H9 (cell line): ENCODE results near the gene HKDC1. TPM values are rescaled to one million over a fixed set of nuclear protein-coding genes. Genes with fewer than 3 reads are reported as not detected.

Experiments used
- DNase-seq: peaks from one replicate; pipeline ENCODE4 v3.0.0-alpha.2; 2017
- H2AFZ ChIP-seq: one replicate; pipeline ENCODE4 v1.6.1; 2013; ENCODE audit warnings: mild to moderate bottlenecking, low read length, control low read depth, moderate library complexity
- H2AK5ac ChIP-seq: 2 replicates; pipeline ENCODE4 v1.6.1; 2013; ENCODE audit warnings: low read length, control low read depth, mixed read lengths; ENCODE audit not compliant: insufficient read length
- H2BK120ac ChIP-seq: one replicate; pipeline ENCODE4 v1.6.1; 2013; ENCODE audit warnings: low read depth, mild to moderate bottlenecking, low read length, control low read depth, inconsistent platforms; ENCODE audit not compliant: poor library complexity, severe bottlenecking
- H2BK12ac ChIP-seq: 2 replicates; pipeline ENCODE4 v1.6.1; 2013; ENCODE audit warnings: low read length, control low read depth, mixed read lengths, low read depth; ENCODE audit not compliant: insufficient read length
- H2BK15ac ChIP-seq: 2 replicates; pipeline ENCODE4 v1.6.1; 2013; ENCODE audit warnings: low read depth, low read length, control low read depth
- H2BK20ac ChIP-seq: one replicate; pipeline ENCODE4 v1.6.1; 2013; ENCODE audit warnings: low read depth, mild to moderate bottlenecking, low read length, control low read depth, inconsistent platforms; ENCODE audit not compliant: poor library complexity, severe bottlenecking
- H2BK5ac ChIP-seq: 2 replicates; pipeline ENCODE4 v1.6.1; 2013; ENCODE audit warnings: low read length, control low read depth, mixed read lengths; ENCODE audit not compliant: insufficient read length
- H3K14ac ChIP-seq: 2 replicates; pipeline ENCODE4 v1.6.1; 2013; ENCODE audit warnings: low read length, control low read depth; ENCODE audit not compliant: insufficient read depth
- H3K18ac ChIP-seq: 2 replicates; pipeline ENCODE4 v1.6.1; 2013; ENCODE audit warnings: low read depth, mild to moderate bottlenecking, mixed read lengths, low read length, control low read depth; ENCODE audit not compliant: insufficient read length
- H3K23ac ChIP-seq: 2 replicates; pipeline ENCODE4 v1.6.1; 2013; ENCODE audit warnings: low read length, control low read depth, mixed read lengths, low read depth; ENCODE audit not compliant: insufficient read length
- H3K23me2 ChIP-seq: 2 replicates; pipeline ENCODE4 v1.6.1; 2013; ENCODE audit warnings: low read depth, mild to moderate bottlenecking, mixed read lengths, low read length, control low read depth; ENCODE audit not compliant: insufficient read length, poor library complexity, severe bottlenecking
- H3K27ac ChIP-seq: 2 replicates; pipeline ENCODE4 v1.5.1; 2013; ENCODE audit warnings: low read length, control low read depth, mixed read lengths, low read depth; ENCODE audit not compliant: insufficient read length
- H3K27me3 ChIP-seq: 2 replicates; pipeline ENCODE4 v1.6.1; 2013; ENCODE audit warnings: low read length, control low read depth, inconsistent platforms; ENCODE audit not compliant: insufficient read depth
- H3K4ac ChIP-seq: 2 replicates; pipeline ENCODE4 v1.6.1; 2013; ENCODE audit warnings: low read depth, mild to moderate bottlenecking, control low read depth, inconsistent platforms, low read length, moderate library complexity
- H3K4me1 ChIP-seq: 2 replicates; pipeline ENCODE4 v1.6.1; 2013; ENCODE audit warnings: low read length, control low read depth, inconsistent platforms; ENCODE audit not compliant: insufficient read depth
- H3K4me2 ChIP-seq: 2 replicates; pipeline ENCODE4 v1.6.1; 2013; ENCODE audit warnings: low read length, control low read depth, mixed read lengths; ENCODE audit not compliant: insufficient read length, insufficient read depth
- H3K56ac ChIP-seq: 2 replicates; pipeline ENCODE4 v1.6.1; 2013; ENCODE audit warnings: low read depth, mild to moderate bottlenecking, mixed read lengths, low read length, control low read depth; ENCODE audit not compliant: insufficient read length
- H3K79me1 ChIP-seq: 2 replicates; pipeline ENCODE4 v1.6.1; 2013; ENCODE audit warnings: low read depth, mild to moderate bottlenecking, moderate library complexity, low read length, control low read depth, inconsistent platforms; ENCODE audit not compliant: insufficient read depth, poor library complexity, severe bottlenecking
- H3K79me2 ChIP-seq: 2 replicates; pipeline ENCODE4 v1.6.1; 2013; ENCODE audit warnings: low read length, control low read depth, inconsistent platforms; ENCODE audit not compliant: insufficient read depth
- H3K9ac ChIP-seq: 2 replicates; pipeline ENCODE4 v1.6.1; 2013; ENCODE audit warnings: low read length, control low read depth, mixed read lengths; ENCODE audit not compliant: insufficient read length; ENCODE audit errors: extremely low read depth
- H3K9me3 ChIP-seq: one replicate; pipeline ENCODE4 v1.6.1; 2013; ENCODE audit warnings: low read depth, low read length, inconsistent platforms; ENCODE audit not compliant: control insufficient read depth
- H3T11ph ChIP-seq: one replicate; pipeline ENCODE4 v1.6.1; 2013; ENCODE audit warnings: mild to moderate bottlenecking, low read length, control low read depth, inconsistent platforms
- H4K20me1 ChIP-seq: one replicate; pipeline ENCODE4 v1.6.1; 2013; ENCODE audit not compliant: control insufficient read depth, insufficient read length, insufficient read depth
- H4K5ac ChIP-seq: 2 replicates; pipeline ENCODE4 v1.6.1; 2013; ENCODE audit warnings: low read depth, mild to moderate bottlenecking, mixed read lengths, low read length, control low read depth; ENCODE audit not compliant: insufficient read length
- H4K8ac ChIP-seq: replicated peaks from 2 replicates; pipeline ENCODE4 v1.6.1; 2013; ENCODE audit warnings: low read length, control low read depth, mixed read lengths, low read depth; ENCODE audit not compliant: insufficient read length
- H4K91ac ChIP-seq: 2 replicates; pipeline ENCODE4 v1.6.1; 2013; ENCODE audit warnings: low read depth, mild to moderate bottlenecking, moderate library complexity, mixed read lengths, low read length, control low read depth; ENCODE audit not compliant: insufficient read length
- H3K27ac Mint-ChIP-seq, 3 experiments: 2 replicates in 2 of 3; 3 replicates in 1 of 3; pipeline ENCODE4 v1.8.0; 2020 to 2021; ENCODE audit warnings: mixed read lengths in 3 of 3, mild to moderate bottlenecking in 1 of 3, moderate library complexity in 1 of 3
- H3K27me3 Mint-ChIP-seq: 2 replicates; pipeline ENCODE4 v1.8.0; 2021; ENCODE audit warnings: low read depth, mild to moderate bottlenecking, moderate library complexity, mixed read lengths
- H3K36me3 Mint-ChIP-seq, 3 experiments: 2 replicates in 2 of 3; 3 replicates in 1 of 3; pipeline ENCODE4 v1.8.0; 2020 to 2021; ENCODE audit warnings: low read depth in 3 of 3, mixed read lengths in 3 of 3; ENCODE audit not compliant: insufficient read depth in 1 of 3
- H3K4me1 Mint-ChIP-seq, 2 experiments: 2 replicates each; pipeline ENCODE4 v1.8.0; 2020; ENCODE audit warnings: mixed read lengths in 2 of 2
- H3K4me3 Mint-ChIP-seq, 2 experiments: 2 replicates in 1 of 2; 3 replicates in 1 of 2; pipeline ENCODE4 v1.8.0; 2020 to 2021; ENCODE audit warnings: mild to moderate bottlenecking in 2 of 2, mixed read lengths in 2 of 2, moderate library complexity in 1 of 2
- H3K9me3 Mint-ChIP-seq, 2 experiments: 2 replicates in 1 of 2; 3 replicates in 1 of 2; pipeline ENCODE4 v1.8.0; 2020; ENCODE audit warnings: mild to moderate bottlenecking in 2 of 2, mixed read lengths in 2 of 2, moderate library complexity in 1 of 2
- CTCF ChIP-seq: fragments of 200-600 bp; sonication (generic); conservative IDR thresholded peaks from 3 replicates; pipeline ENCODE4 v1.8.0; 2021; ENCODE audit warnings: antibody characterized with exemption, mild to moderate bottlenecking
- WGBS: extraction: QIAGEN DNeasy Blood & Tissue Kit; methylation state at CpG from one replicate; pipeline ENCODE4 v1.1.7; 2013; ENCODE audit warnings: missing lambda C conversion rate, low lambda C conversion rate, mixed read lengths; ENCODE audit not compliant: insufficient read length; ENCODE audit errors: extremely low coverage; 5-methylcytosine and 5-hydroxymethylcytosine counted together
- total RNA-seq: library from RNA; stranded (reverse); gene quantifications from 2 replicates; pipeline ENCODE4 v1.2.1, GENCODE V29; 2021

HKDC1 gene
- total RNA-seq, 1 experiment from 2014 or later, result not detected

DNA sequence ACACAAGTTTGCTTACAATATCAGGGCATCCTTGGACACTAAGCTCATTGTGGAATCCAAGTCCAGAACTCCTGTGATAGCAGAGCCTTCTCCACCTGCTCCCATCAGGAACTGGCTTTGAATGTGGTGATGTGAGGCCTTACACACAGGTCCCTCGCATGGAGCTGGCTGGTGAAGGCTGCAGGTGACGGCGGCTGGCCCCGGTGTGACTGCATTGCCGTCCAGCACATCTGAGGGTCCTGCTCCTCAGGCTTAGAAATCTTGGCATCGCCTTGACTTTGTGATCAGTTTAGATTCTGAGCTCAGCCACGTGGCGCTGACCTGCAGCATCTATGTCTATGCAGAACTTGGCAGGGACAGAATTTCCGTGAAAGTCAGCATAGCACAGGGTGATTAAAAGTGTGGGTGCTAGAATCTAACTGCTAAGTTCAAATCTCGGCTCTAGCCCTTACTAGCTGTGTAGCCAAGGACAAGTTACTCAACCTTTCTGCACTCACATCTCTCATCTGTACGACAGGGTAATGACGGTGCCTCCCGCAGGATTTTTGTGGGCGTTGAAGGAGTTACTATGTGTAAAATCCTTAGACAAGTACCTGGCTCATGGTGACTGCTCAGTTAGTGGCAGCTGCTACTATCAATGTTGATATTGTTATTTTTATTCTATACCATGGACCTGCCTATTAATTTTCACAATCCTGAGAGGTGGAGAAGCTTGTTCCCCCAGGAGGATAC lies 26.6 kb downstream of the HKDC1 start:
- Histone ChIP-seq H3K27ac (no peak overlapping the region), H3K18ac (no peak overlapping the region), H3K14ac (no peak overlapping the region), H3K4me2 (no peak overlapping the region), H3K23me2 (no peaks in the 10 kb centered on the region), H4K20me1 (no peaks in the 10 kb centered on the region), H4K8ac (no peak overlapping the region), H2BK120ac (no peak overlapping the region), H3K27me3 (no peaks in the 10 kb centered on the region), H3K23ac (no peak overlapping the region), H3K79me1 (no peaks in the 10 kb centered on the region), H2BK15ac (no peak overlapping the region), H2BK12ac (no peak overlapping the region), H4K5ac (no peak overlapping the region), H3K4ac (no peak overlapping the region), H4K91ac (no peak overlapping the region), H3T11ph (no peak overlapping the region), H3K56ac (no peak overlapping the region), H2BK5ac (no peak overlapping the region), H2AK5ac (no peak overlapping the region), H3K9ac (no peak overlapping the region), H2BK20ac (no peak overlapping the region), H3K9me3 (no peaks in the 10 kb centered on the region), H3K4me1 (no peaks in the 10 kb centered on the region), H3K79me2 (no peaks in the 10 kb centered on the region), H2AFZ (no peak overlapping the region)
- whole genome bisulfite sequencing, result no CpG with 5 or more reads among the region's 14 CpGs
- Mint-ChIP-seq H3K9me3 (peaks cover 0 to 2% of the 10 kb centered on the region in 2 experiments; a peak in 2 of 5 replicates), H3K36me3 (no peaks in the 10 kb centered on the region), H3K27me3 (no peaks in the 10 kb centered on the region), H3K27ac (no peak overlapping the region), H3K4me1 (peaks cover 5 to 7% of the 10 kb centered on the region in 2 experiments; a peak in 2 of 4 replicates), H3K4me3 (no peak overlapping the region)
- TF ChIP-seq CTCF, result no peak
- no peak for DNase-seq
